NCI-H2171 treated with DMSO at 0.1 percent for 48 hours (cell line): ENCODE measurements around the gene OR6X1.
A peak's percentile ranks its signal among the peaks of the same experiment; 100 is the strongest.
"Not testable (repeated sequence)": the region's sequence is repeated elsewhere in the genome, so short reads cannot be mapped to it uniquely, and the experiment has no call there.

Experiments
- DNase-seq: peaks from one replicate; lab custom pipeline; 2025; lab: John Stamatoyannopoulos, UW

Gene OR6X1

DNA sequence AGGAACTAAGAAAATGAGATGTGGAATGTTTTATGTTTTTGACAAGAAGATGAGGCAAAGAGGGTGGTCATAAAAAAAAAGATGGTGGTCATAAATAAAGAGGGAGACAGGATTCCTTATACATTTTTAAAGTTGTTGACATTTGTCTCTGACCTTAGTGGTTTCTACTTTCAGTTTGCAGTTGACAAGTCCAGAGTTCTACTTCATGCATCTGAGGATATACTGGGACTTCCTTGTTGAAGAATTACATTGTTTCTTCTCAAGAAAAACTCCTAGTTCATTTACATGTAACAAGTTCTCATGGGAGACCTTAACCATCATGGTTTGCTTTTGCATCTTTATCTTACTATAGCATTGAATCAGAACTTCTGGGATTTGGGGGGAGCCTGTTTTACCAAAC, 1.2 kb downstream of the OR6X1 start:
- no peak for DNase-seq

- no peak for DNase-seq
Observed at GRCh38 chr11:123751781-123752180, 2.5 kb downstream of the OR6X1 start.

GRCh38 chr11:123748349-123748748, 6.0 kb downstream of the OR6X1 start:
- DNase-seq = not testable (repeated sequence)

- no peak for DNase-seq
Observed at GRCh38 chr11:123745764-123746451, 8.4 kb downstream of the OR6X1 start.

DNA sequence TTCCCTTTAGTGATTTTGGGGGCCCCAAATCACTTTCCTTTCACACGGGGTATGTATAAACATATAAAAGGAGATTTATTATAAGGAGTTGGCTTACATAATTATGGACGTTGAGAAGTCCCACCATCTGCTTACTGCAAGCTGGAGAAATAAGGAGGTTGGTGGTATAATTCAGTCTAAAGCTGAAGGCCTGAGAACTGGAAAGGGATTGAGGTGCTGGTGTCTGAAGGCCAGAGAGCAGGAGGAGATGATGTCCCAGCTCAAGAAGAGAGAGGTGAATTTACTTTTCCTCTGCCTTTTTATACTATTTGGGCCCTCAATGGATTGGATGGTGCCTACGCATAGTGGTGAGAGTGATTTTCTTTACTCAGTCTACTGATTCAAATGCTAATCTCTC, 11.6 kb downstream of the OR6X1 start:
- no peak for DNase-seq

GRCh38 chr11:123742031-123742723, 12.1 kb downstream of the OR6X1 start:
- no peak for DNase-seq

- peak; percentile 77 for DNase-seq
Observed at GRCh38 chr11:123741159-123742030, 12.9 kb downstream of the OR6X1 start, which contains the start of gene ZNF202. ZNF202 (minus strand) TSS chr11:123741660; CDS start chr11:123730888, 10,772 bp downstream.

- DNase-seq = no peak
Observed at GRCh38 chr11:123740787-123741158, 13.5 kb downstream of the OR6X1 start.

DNA sequence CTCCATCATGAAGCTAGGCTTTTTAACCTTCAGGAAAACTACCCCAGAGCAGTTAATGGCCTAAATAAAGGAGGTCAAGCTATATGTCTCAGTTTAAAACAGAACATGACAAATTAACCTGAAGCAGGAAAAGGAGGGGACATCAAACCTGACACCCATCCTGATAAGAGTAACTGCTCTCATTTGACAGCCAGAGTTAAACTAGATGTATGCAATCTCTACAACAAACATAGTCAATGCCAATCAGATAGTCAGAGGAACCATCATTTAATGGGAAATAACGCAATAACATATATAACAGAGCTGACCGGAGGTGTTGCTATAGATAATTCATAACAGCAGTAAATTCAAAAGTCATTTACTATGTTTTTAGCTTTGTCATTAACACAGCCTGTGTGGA, 15.9 kb downstream of the OR6X1 start:
- DNase-seq = no peak

DNA sequence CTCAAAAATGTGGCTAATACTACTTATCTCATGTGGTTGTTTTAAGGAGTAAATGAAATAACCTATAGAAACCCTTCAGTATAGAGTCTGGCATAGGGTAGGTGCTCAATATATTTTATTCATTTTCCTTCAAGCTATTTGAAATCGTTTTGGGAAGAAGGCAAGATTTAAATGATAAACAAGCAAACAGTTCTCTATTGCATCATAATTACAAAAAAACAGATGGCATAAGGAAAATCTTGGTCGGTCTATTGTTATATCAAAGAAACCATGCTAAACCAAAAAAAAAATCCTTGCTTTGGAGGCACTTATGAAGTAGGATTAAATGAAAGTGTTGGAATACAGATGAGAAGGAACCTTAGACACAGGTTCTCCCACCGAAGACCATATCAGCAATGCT, 17.5 kb downstream of the OR6X1 start:
- DNase-seq = no peak

DNA sequence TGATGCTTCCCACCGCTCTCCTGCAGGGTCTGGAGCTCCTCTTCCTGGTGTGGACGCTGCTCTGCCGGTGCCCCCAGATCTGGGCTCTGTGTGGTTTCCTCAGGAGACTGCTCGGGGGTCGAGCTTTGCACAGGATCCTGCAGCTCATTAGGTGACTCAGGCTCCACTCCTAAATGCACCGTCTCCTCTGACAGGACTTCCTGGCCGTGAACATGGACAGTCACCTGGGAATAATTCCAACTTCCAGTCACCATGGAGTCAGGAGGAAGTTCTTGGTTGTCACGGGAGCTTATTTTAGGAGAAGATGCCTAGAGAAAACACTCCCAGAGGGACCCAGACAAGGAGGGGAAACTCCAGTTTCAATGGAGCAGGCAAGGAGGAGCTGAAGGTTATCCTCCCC, 24.7 kb downstream of the OR6X1 start:
- no peak for DNase-seq

DNA sequence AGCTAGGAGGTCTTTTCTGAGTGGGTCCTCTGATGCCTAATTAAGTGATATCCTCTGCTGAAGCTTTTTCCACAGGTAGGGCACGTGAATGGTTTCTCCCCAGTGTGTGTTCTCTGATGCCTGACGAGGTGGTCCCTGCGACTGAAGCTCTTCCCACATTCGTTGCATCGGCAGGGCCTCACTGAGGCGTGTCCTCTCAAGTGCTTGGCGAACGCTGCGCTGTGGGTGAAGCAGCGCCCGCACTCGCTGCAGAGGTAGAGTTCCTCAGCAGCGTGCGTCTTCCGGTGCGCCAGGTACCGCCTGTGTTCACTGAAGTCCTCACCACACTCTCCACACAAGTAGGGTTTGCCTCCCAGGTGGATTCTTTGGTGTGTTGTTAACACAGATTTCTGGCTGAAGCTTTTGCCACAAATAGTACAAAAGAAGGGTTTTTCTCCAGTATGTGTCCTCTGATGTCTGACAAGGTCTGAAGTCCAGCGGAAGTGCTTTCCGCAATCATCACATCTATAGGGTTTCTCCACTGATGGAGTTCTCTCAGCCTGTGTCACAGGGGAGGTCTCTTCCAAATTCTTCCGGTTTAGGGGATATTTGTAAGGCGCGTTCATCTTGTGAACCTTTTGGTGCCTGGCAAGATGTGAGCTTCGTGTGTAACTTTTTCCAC, 28.2 kb downstream of the OR6X1 start:
- no peak for DNase-seq

DNA sequence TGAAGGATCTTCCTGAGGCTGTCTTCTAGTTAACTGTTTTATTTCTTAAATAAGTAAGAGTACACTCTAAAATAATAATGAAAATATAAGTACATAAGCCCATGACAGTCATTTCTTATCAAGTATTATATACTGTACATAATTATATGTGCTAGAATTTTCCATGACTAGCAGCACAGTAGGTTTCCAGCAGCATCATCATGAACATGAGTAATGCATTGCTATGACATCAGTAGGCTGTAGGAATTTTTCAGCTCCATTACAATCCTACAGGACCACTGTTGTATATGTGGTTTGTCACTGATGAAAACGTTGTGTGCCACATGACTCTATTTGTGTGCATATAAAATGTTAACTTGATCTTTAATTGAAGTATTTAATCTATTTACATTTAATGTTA, 34.9 kb downstream of the OR6X1 start:
- no peak for DNase-seq

- DNase-seq = no peak
Observed at GRCh38 chr11:123718469-123718868, 35.8 kb downstream of the OR6X1 start.

GRCh38 chr11:123718063-123718462, 36.3 kb downstream of the OR6X1 start:
- DNase-seq = no peak

DNA sequence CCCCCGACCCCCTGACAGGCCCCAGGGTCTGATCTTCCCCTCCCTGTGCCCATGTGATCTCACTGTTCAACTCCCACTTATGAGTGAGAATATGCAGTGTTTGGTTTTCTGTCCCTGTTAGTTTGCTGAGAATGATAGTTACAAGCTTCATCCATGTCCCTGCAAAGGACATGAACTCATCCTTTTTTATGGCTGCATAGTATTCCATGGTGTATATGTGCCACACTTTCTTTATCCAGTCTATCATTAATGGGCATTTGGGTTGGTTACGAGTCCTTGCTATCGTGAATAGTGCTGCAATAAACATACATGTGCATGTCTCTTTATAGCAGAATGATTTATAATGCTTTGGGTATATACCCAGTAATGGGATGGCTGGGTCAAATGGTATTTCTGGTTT, 41.7 kb downstream of the OR6X1 start:
- not testable (repeated sequence) for DNase-seq

GRCh38 chr11:123707606-123708205, 46.6 kb downstream of the OR6X1 start:
- peak; percentile 64 for DNase-seq

DNA sequence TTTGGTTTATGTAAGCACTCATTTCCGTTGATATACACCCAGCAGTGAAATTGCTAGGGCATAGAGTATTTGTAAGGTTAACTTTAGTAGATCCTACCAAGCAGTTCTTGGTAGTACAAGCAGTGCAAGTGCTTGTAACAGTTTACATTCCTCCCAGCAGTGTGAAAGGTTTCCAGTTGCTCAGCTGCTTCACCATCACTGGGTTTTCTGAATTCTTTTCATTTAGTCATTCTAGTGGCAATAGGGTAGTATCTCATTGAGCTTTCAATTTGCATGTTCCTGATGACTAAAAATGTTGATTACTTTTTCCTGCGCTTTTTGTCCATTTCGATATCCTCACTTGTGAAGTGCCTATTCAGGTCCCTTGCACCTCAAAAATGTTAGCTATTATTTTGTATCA, 47.1 kb downstream of the OR6X1 start:
- no peak for DNase-seq

- DNase-seq = no peak
Observed at GRCh38 chr11:123704341-123704740, 50.0 kb downstream of the OR6X1 start.
